Esophagus muscularis mucosa (tissue), 4 donors: ENCODE data around the gene SVOPL. TPM values are rescaled to one million over a fixed set of nuclear protein-coding genes. Genes with fewer than 3 reads are reported as not detected.

ENCODE experiments used
- DNase-seq: peaks from one replicate; pipeline ENCODE4 v3.0.0-alpha.2; 2017; ENCODE audit errors: extremely low spot score
- H3K27ac ChIP-seq, 4 donors: fragments of 200-600 bp; sonication (generic); replicated peaks in 1 of 4; 1 replicate in 3 of 4; 2 replicates in 1 of 4; pipeline ENCODE4 v1.5.1; 2016 to 2019; ENCODE audit warnings: mild to moderate bottlenecking in 1 of 4
- H3K27me3 ChIP-seq, 4 donors: fragments of 200-600 bp; sonication (generic); one replicate each; pipeline versions ENCODE4 v1.5.1 to v1.6.0; 2016 to 2019
- H3K36me3 ChIP-seq, 4 donors: fragments of 200-600 bp; sonication (generic); one replicate each; pipeline ENCODE4 v1.5.1; 2016 to 2019
- H3K4me1 ChIP-seq, 4 donors: fragments of 200-600 bp; sonication (generic); one replicate each; pipeline ENCODE4 v1.5.1; 2016 to 2019
- H3K4me3 ChIP-seq, 4 donors: fragments of 200-600 bp; sonication (generic); 1 replicate in 2 of 4; 2 replicates in 2 of 4; pipeline ENCODE4 v1.5.1; 2016 to 2019; ENCODE audit warnings: mild to moderate bottlenecking in 4 of 4, moderate library complexity in 1 of 4
- H3K9me3 ChIP-seq, 4 donors: fragments of 200-600 bp; sonication (generic); 1 replicate in 3 of 4; 2 replicates in 1 of 4; pipeline ENCODE4 v1.5.1; 2016 to 2019
- CTCF ChIP-seq, 3 experiments: fragments of 200-600 bp in 2 of 3; fragments of 450-650 bp in 1 of 3; sonication (generic) in 2 of 3; IDR thresholded peaks; one replicate each; pipeline ENCODE4 v1.5.1; 2017 to 2019; ENCODE audit warnings: antibody characterized with exemption in 3 of 3, mild to moderate bottlenecking in 2 of 3, moderate library complexity in 1 of 3
- EP300 ChIP-seq: sonication (generic); formaldehyde crosslinking; IDR thresholded peaks from one replicate; pipeline ENCODE4 v1.6.1; 2017; ENCODE audit warnings: antibody characterized with exemption
- POLR2A ChIP-seq: fragments of 450-650 bp; IDR thresholded peaks from one replicate; pipeline ENCODE4 v1.6.1; 2017; ENCODE audit warnings: antibody characterized with exemption, moderate library complexity, mild to moderate bottlenecking, low read depth
- POLR2AphosphoS5 ChIP-seq, 2 donors: sonication (generic); formaldehyde crosslinking; IDR thresholded peaks; one replicate each; pipeline ENCODE4 v1.6.1; 2017; ENCODE audit warnings: antibody characterized with exemption in 2 of 2
- WGBS: methylation state at CpG from one replicate; pipeline ENCODE4 v1.1.5; 2018; 5-methylcytosine and 5-hydroxymethylcytosine counted together
- intact Hi-C: fragments of 100-400 bp; cut with DNase I; formaldehyde crosslinking; loops from one replicate; pipeline ENCODE4 v1.15.1; 2023
- total RNA-seq, 4 donors: library from RNA; depleted of rRNA; stranded (reverse); fragments of >200 nt; gene quantifications; one replicate each; pipeline versions ENCODE4 v1.1.0 to v1.2.1, GENCODE V29; 2016

Gene SVOPL
- total RNA-seq, 4 donors from 2014 or later, result not detected

GRCh38 chr7:138575897-138576428 is 125.2 kb downstream of the SVOPL start:
- H3K27ac ChIP-seq, result no peak overlapping the region
- 95% methylated on average over 5 of the region's 5 CpGs for WGBS
- no peaks in the 10 kb centered on the region for H3K4me1 ChIP-seq
- peaks cover 26 to 80% (median 46%) of the 10 kb centered on the region in 4 donors for H3K36me3 ChIP-seq
- no peaks in the 10 kb centered on the region for H3K27me3 ChIP-seq
- no peaks in the 10 kb centered on the region for H3K9me3 ChIP-seq
- H3K4me3 ChIP-seq, result no peak overlapping the region
- DNase-seq, result no peak
- TF ChIP-seq EP300 (no peak), POLR2AphosphoS5 (IDR thresholded peaks at IDR 0.05) (no peak), CTCF (IDR thresholded peaks at IDR 0.05) (no peak), POLR2A (no peak)
- intact Hi-C loops, result no loop called here

DNA sequence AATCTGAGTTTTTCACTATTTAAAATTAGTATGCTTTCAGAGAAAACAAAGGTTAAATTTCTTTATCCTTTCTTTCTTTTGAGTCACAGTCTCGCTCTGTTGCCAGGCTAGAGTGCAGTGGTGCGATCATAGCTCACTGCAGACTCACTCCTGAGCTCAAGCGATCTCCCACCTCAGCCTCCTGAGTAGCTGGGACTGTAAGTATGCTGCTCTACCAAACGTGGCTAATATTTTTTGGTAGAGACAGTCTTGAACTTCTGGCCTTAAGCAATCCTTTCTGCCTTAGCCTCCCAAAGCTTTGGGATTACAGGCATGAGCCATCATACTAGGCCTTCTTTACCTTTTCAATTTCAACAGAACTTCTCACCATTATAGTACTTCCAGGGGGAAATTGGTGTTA is 127.4 kb downstream of the SVOPL start:
- Histone ChIP-seq H3K27me3 (no peaks in the 10 kb centered on the region), H3K36me3 (peaks cover 20 to 77% (median 39%) of the 10 kb centered on the region in 4 donors), H3K4me3 (no peak overlapping the region), H3K27ac (no peak overlapping the region), H3K4me1 (no peaks in the 10 kb centered on the region), H3K9me3 (no peaks in the 10 kb centered on the region)
- 92% methylated on average over 4 of the region's 4 CpGs for WGBS
- TF ChIP-seq EP300 (no peak), POLR2A (no peak), CTCF (IDR thresholded peaks at IDR 0.05) (no peak), POLR2AphosphoS5 (IDR thresholded peaks at IDR 0.05) (no peak)
- intact Hi-C loops, result no loop called here
- DNase-seq, result no peak

- no peak for TF ChIP-seq POLR2AphosphoS5 (IDR thresholded peaks at IDR 0.05)
- TF ChIP-seq CTCF (IDR thresholded peaks at IDR 0.05), result no peak
- TF ChIP-seq EP300, result no peak
- TF ChIP-seq POLR2A, result no peak
- peaks cover 0 to 7% (median 5%) of the 10 kb centered on the region in 4 donors for H3K9me3 ChIP-seq
- H3K27me3 ChIP-seq, result no peaks in the 10 kb centered on the region
- intact Hi-C loops, result no loop called here
- WGBS, result 85% methylated on average over 4 of the region's 4 CpGs
- no peaks in the 10 kb centered on the region for H3K4me1 ChIP-seq
- H3K36me3 ChIP-seq, result peaks cover 31 to 82% (median 49%) of the 10 kb centered on the region in 4 donors
- no peak overlapping the region for H3K27ac ChIP-seq
- DNase-seq, result no peak
- no peak overlapping the region for H3K4me3 ChIP-seq
These were observed 130.4 kb downstream of the SVOPL start for GRCh38 chr7:138570715-138571114.

DNA sequence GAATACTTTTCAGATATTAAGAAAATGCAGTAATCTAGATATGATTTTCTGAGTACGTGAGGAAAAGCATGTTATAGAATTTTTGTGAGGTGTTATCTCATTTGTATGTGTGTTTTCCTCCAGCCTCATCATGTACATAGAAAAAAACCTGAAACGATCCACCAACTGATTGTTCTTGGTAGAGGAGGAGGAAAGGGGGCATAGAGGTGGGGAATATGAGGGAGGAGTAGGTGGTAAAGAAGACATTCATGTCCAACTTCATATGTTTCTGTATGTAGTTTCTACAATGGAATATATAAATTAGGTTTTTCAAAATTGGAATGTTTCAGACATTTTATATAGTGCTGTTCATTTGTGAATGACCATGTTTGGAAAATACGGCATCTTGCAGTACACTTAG is 131.7 kb downstream of the SVOPL start:
- TF ChIP-seq POLR2A (no peak), EP300 (no peak), CTCF (IDR thresholded peaks at IDR 0.05) (no peak), POLR2AphosphoS5 (IDR thresholded peaks at IDR 0.05) (no peak)
- H3K4me3 ChIP-seq, result no peak overlapping the region
- H3K9me3 ChIP-seq, result peaks cover 0 to 20% (median 18%) of the 10 kb centered on the region in 4 donors
- no peaks in the 10 kb centered on the region for H3K27me3 ChIP-seq
- H3K27ac ChIP-seq, result no peak overlapping the region
- no peaks in the 10 kb centered on the region for H3K4me1 ChIP-seq
- H3K36me3 ChIP-seq, result peaks cover 41 to 94% (median 58%) of the 10 kb centered on the region in 4 donors
- 96% methylated on average over 3 of the region's 3 CpGs for WGBS
- intact Hi-C loops, result no loop called here
- DNase-seq, result no peak

DNA sequence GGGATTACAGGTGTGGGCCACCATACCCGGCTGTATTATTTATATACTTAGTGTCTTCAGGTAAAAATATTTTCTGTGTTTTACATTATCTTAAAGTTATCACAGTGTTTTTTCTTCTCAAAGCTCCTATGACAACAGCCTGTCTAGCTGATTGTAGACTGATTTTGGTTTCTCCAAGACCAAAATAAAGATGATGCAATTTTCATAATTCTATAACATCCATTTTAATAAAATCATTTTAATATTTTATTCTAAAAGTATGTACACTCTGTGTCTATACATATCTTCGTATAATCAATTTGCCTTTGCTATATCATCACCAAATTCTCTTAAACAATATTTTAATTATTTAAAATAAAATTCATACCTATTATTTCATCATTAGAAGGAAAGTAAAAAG is 132.5 kb downstream of the SVOPL start:
- WGBS, result 94% methylated on average over 2 of the region's 2 CpGs
- Histone ChIP-seq H3K4me3 (no peak overlapping the region), H3K27ac (no peak overlapping the region), H3K27me3 (no peaks in the 10 kb centered on the region), H3K4me1 (no peaks in the 10 kb centered on the region), H3K36me3 (peaks cover 40 to 94% (median 60%) of the 10 kb centered on the region in 4 donors), H3K9me3 (peaks cover 0 to 27% (median 23%) of the 10 kb centered on the region in 4 donors)
- no peak for DNase-seq
- intact Hi-C loops, result no loop called here
- TF ChIP-seq CTCF (IDR thresholded peaks at IDR 0.05) (no peak), POLR2A (no peak), POLR2AphosphoS5 (IDR thresholded peaks at IDR 0.05) (no peak), EP300 (no peak)
